NB4 (cell line): Measurements from ENCODE around the gene USP44.

Experiments
- CTCF ChIP-seq: IDR thresholded peaks from one replicate; pipeline ENCODE4 v1.5.1; 2012; ENCODE audit warnings: low read depth, low read length
- MYC ChIP-seq: IDR thresholded peaks from 2 replicates; pipeline ENCODE4 v1.6.1; 2011; ENCODE audit warnings: low read depth, low read length
- POLR2A ChIP-seq: IDR thresholded peaks from 2 replicates; pipeline ENCODE4 v1.6.1; 2011; ENCODE audit warnings: mild to moderate bottlenecking; ENCODE audit not compliant: insufficient read length; ENCODE audit errors: extremely low read depth

- TF ChIP-seq POLR2A (no peak), CTCF (no peak), MYC (no peak)
Measured at GRCh38 chr12:95544756-95545155, 6.5 kb downstream of the USP44 start.
